CD4-positive, alpha-beta T cell treated with Interleukin-12 subunit alpha and Interleukin-12 subunit beta, for 1 hour (primary cell): ENCODE data around the gene SOBP.

Experiments used
- DNase-seq: peaks from one replicate; pipeline ENCODE4 v3.0.0-alpha.2; 2020

Gene SOBP

GRCh38 chr6:107644513-107644912 is 154.6 kb downstream of the SOBP start:
- DNase-seq: no peak

GRCh38 chr6:107645740-107646139 is 155.8 kb downstream of the SOBP start:
- DNase-seq: no peak

- DNase-seq: no peak
Measured at GRCh38 chr6:107646176-107646575, 156.3 kb downstream of the SOBP start.

- DNase-seq: no peak
Measured at GRCh38 chr6:107646776-107647438, 157.0 kb downstream of the SOBP start.

GRCh38 chr6:107647439-107647948 is 157.6 kb downstream of the SOBP start:
- DNase-seq: no peak

- DNase-seq: no peak
Measured at GRCh38 chr6:107648983-107649382, 159.1 kb downstream of the SOBP start.

GRCh38 chr6:107652526-107653182 is 162.7 kb downstream of the SOBP start:
- DNase-seq: no peak

- DNase-seq: no peak
Measured at GRCh38 chr6:107653183-107653580, 163.3 kb downstream of the SOBP start.

- no peak for DNase-seq
Measured at GRCh38 chr6:107653861-107654394, 164.0 kb downstream of the SOBP start.

- no peak for DNase-seq
Measured at GRCh38 chr6:107654764-107655163, 164.8 kb downstream of the SOBP start.

- no peak for DNase-seq
Measured at GRCh38 chr6:107655245-107655644, 165.3 kb downstream of the SOBP start.

- no peak for DNase-seq
Measured at GRCh38 chr6:107655864-107656263, 165.9 kb downstream of the SOBP start.

GRCh38 chr6:107656401-107656800 is 166.5 kb downstream of the SOBP start:
- no peak for DNase-seq

- no peak for DNase-seq
Measured at GRCh38 chr6:107656883-107657282, 167.0 kb downstream of the SOBP start.

- DNase-seq: no peak
Measured at GRCh38 chr6:107657373-107657754, 167.4 kb downstream of the SOBP start.

- DNase-seq: peak; percentile 42
Measured at GRCh38 chr6:107657755-107658461, 168.0 kb downstream of the SOBP start.

- DNase-seq: no peak
Measured at GRCh38 chr6:107658920-107659865, 169.3 kb downstream of the SOBP start.

- DNase-seq: no peak
Measured at GRCh38 chr6:107660839-107661238, 170.9 kb downstream of the SOBP start.

GRCh38 chr6:107661291-107661690 is 171.4 kb downstream of the SOBP start:
- no peak for DNase-seq

- no peak for DNase-seq
Measured at GRCh38 chr6:107662333-107662732, 172.4 kb downstream of the SOBP start.

GRCh38 chr6:107663308-107663707 is 173.4 kb downstream of the SOBP start:
- no peak for DNase-seq

GRCh38 chr6:107665382-107665781 is 175.5 kb downstream of the SOBP start:
- no peak for DNase-seq
